ENCODE results near the gene GRIK5.

DNA sequence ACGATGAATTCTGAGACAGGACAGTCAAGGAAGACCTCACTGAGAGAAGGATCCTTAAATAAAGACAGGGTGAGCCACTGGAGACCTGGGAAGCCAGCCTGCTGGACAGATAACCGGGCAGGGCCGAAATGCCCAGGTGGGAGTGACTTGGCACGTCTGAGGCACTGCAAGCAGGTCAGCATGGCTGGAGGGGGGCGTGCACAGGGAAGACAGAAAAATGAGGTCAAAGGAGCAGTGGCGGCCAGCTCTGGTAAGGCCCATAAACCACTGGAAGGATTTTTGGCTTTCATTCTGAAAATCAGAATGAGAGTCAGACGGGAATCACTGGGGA lies 70.2 kb downstream of the GRIK5 start:
- TF ChIP-seq CTCF (conservative IDR thresholded peaks at IDR 0.05) = no peak
- TF ChIP-seq ZFX (IDR thresholded peaks at IDR 0.05) = no peak
